Rectal smooth muscle tissue (tissue), 1 donor: Measurements from ENCODE around the gene HDAC4.

Experiments used
- H3K27ac ChIP-seq: one replicate; pipeline ENCODE4 v1.7.0; 2013; ENCODE audit warnings: low read depth, low read length, inconsistent platforms
- H3K27me3 ChIP-seq: one replicate; pipeline ENCODE4 v1.7.0; 2013; ENCODE audit warnings: low read length; ENCODE audit not compliant: control insufficient read depth, insufficient read depth
- H3K36me3 ChIP-seq: one replicate; pipeline ENCODE4 v1.7.0; 2013; ENCODE audit warnings: low read length; ENCODE audit not compliant: control insufficient read depth, insufficient read depth
- H3K4me1 ChIP-seq: one replicate; pipeline ENCODE4 v1.7.0; 2013; ENCODE audit warnings: low read length; ENCODE audit not compliant: control insufficient read depth, insufficient read depth
- H3K4me3 ChIP-seq: one replicate; pipeline ENCODE4 v1.7.0; 2013; ENCODE audit warnings: low read length
- H3K9ac ChIP-seq: one replicate; pipeline ENCODE4 v1.7.0; 2013; ENCODE audit warnings: low read length

Gene HDAC4

DNA sequence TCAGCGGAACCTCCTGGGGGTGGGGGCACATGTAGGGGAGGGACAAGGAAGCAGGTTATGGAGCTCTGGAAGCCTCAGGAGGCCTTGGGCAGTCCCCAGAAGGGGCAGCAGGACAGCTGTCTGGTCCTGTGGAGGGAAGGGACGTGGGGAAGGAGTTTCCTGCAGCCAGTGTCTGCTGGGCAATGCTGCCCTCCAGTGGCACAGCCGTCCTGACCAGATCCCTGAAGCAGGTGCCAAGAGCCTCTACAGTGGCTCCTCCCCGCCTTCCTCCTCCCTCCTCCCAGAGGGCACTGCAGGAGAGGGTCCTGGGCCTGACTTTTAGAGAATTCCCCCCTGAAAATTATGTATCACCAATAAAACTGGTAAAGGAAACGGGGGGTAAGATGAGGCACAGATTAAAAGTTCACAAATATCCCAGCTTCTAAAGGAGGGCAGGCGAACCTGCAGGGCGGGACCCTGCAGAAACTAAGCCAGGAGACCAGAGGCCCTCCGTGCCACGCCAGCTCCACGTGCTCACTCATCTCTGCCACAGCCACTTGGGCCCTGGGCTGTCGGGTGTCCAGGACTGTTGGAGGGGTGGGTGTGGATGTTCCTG is 294.4 kb downstream of the HDAC4 start:
- H3K36me3 ChIP-seq = peaks cover 29% of the 10 kb centered on the region

DNA sequence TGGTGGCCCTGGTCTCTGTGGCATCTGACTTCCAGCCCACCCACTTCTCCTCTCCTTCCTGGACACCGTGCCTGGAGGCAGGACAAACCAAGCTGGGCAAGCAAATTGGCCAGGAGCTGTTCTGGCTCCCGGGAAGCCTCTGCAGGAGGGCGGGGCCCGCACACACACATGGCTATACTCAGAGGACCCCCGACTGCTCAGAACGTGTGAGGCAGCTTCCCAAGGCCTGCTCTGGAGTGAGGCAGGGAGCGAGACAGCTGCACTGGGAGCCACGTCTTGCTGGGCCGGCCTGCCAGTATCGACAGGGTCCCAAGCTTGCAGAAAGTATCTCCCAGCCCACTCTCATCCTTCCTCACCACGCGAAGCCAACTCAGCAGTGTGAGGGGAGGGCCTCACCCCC is 295.6 kb downstream of the HDAC4 start:
- Histone ChIP-seq H3K27me3 (no peaks in the 10 kb centered on the region), H3K4me3 (no peak overlapping the region), H3K4me1 (peaks cover 8% of the 10 kb centered on the region), H3K27ac (no peak overlapping the region), H3K9ac (no peak overlapping the region), H3K36me3 (peaks cover 33% of the 10 kb centered on the region)

More for the DNA sequence above, 294.4 kb downstream of the HDAC4 start:
- no peaks in the 10 kb centered on the region for H3K27me3 ChIP-seq
- peaks cover 16% of the 10 kb centered on the region for H3K4me1 ChIP-seq
- no peak overlapping the region for H3K9ac ChIP-seq
- H3K4me3 ChIP-seq = no peak overlapping the region
- H3K27ac ChIP-seq = no peak overlapping the region

DNA sequence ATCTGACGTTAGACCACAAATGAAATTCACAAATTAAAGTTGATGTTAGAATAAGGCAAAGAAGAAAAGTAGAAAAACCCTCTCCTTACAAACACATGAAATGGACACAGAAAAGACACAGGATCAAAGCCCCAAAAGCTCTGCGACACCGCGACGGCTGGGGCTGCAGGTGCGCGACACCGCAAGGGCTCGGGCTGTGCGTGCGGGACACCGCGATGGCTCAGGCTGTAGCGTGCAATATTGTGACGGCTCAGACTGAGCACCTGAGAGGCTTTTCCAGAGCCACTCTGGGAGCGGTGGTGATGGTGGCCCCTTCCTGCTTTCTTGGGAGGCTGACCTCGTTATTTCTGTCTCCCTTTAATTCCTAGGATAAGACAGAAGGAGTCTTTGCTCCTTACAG is 296.0 kb downstream of the HDAC4 start:
- Histone ChIP-seq H3K9ac (no peak overlapping the region), H3K27me3 (no peaks in the 10 kb centered on the region), H3K4me1 (peaks cover 4% of the 10 kb centered on the region), H3K27ac (no peak overlapping the region), H3K4me3 (no peak overlapping the region), H3K36me3 (peaks cover 35% of the 10 kb centered on the region)

DNA sequence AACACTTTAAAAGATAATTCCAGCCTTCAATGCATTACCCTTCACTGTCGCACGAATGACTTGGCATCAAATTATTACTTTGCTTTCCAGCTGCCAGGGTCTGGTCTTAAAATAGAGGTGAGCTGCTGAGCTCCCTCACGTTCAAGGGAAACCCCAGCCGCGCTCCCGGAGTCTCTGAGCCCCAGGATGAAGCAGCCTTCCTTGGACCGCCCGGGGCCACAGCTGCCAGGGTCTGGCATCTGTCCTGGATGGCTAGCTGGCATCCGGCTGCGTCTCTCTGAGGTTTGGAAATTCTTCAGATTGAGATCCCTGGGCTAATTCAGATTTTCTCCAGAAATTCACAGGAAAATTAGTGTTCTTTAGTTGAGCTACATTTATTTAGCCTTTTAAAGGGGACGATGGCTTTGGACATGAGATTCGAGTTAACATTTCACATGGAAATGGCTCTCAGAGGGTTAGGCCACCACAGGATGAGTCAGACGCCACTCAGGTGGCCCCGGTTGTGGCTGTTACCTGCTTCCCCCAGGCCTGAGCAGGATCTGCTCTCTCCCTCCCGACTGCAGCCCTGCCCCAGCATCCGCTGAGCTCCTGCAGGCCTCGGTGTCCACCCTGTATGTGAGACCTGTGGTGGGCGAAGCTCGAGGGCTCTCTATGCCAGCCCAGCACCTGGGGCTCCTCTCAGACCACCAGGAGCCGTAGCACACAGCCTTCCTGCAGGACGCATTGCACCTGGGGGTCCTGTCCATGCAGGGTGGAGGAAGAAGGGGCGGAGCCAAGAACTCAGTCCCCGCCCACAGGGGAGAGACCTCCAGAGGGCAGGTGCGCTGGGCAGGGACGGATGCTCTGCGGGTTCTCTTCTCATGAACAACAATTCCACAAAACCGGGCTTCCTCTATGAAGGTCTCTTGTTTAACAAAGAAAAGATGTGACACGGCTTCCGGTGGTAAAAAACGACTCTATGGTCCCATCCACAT is 297.4 kb downstream of the HDAC4 start:
- Histone ChIP-seq H3K9ac (no peak overlapping the region), H3K27ac (no peak overlapping the region), H3K4me1 (no peaks in the 10 kb centered on the region), H3K27me3 (no peaks in the 10 kb centered on the region), H3K36me3 (peaks cover 31% of the 10 kb centered on the region), H3K4me3 (no peak overlapping the region)

DNA sequence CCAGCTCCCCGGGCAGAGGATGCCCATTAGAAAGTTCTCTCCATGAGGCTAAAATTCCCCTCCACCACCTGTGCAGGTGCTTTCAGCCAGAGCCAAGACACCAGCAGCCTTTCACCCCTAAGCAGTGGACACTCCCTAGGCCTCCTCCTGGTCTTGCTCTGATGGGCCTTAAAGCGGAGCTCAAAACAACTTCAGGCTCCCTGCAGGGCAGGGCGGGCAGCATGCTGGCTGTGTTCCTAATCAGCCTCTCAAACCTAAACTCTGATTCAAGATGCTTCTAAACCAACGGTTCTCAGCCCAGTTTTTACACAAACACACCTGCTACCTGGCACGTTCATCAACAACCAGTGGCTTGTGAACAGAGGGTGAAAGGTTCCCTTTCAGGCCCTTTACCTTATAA is 298.6 kb downstream of the HDAC4 start:
- peaks cover 31% of the 10 kb centered on the region for H3K36me3 ChIP-seq
- H3K4me1 ChIP-seq = no peaks in the 10 kb centered on the region
- no peak overlapping the region for H3K9ac ChIP-seq
- no peak overlapping the region for H3K4me3 ChIP-seq
- no peaks in the 10 kb centered on the region for H3K27me3 ChIP-seq
- H3K27ac ChIP-seq = no peak overlapping the region

DNA sequence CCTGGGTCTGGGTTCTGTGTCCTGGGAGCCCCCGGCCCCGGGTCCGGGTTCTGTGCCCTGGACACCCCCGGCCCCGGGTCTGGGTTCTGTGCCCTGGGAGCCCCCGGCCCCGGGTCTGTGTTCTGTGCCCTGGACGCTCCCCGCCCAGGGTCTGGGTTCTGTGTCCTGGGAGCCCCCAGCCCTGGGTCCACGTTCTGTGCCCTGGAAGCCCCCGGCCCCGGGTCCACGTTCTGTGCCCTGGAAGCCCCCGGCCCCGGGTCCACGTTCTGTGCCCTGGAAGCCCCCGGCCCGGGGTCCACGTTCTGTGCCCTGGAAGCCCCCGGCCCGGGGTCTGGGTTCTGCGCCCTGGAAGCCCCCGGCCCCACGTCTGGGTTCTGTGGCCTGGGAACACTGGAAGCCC is 299.0 kb downstream of the HDAC4 start:
- Histone ChIP-seq H3K27me3 (no peaks in the 10 kb centered on the region), H3K36me3 (peaks cover 31% of the 10 kb centered on the region)

DNA sequence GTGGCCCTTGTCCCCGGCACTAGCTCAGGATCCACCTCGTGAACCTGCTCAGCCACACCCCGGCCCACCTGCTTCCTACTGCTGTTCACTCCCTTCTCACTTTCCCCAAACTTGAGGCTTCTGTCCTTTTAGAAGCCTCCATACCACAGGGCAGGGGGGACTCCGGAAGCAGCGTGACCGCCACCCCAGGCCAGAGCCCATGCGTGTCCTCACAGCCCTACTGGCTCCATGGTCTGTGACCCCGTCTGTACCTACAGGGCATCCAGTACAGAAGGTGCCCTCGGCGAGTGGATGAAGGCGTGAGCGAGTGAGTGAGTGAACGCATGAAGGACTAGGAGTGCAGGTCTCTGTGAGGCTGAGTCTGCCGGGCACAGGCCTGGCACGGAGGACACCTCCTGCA is 299.7 kb downstream of the HDAC4 start:
- no peaks in the 10 kb centered on the region for H3K27me3 ChIP-seq
- no peak overlapping the region for H3K9ac ChIP-seq
- H3K36me3 ChIP-seq = peaks cover 31% of the 10 kb centered on the region
- H3K4me1 ChIP-seq = no peaks in the 10 kb centered on the region
- H3K4me3 ChIP-seq = no peak overlapping the region
- H3K27ac ChIP-seq = no peak overlapping the region

More for the DNA sequence above, 299.0 kb downstream of the HDAC4 start:
- Histone ChIP-seq H3K4me1 (no peaks in the 10 kb centered on the region), H3K27ac (no peak overlapping the region), H3K4me3 (no peak overlapping the region), H3K9ac (no peak overlapping the region)

DNA sequence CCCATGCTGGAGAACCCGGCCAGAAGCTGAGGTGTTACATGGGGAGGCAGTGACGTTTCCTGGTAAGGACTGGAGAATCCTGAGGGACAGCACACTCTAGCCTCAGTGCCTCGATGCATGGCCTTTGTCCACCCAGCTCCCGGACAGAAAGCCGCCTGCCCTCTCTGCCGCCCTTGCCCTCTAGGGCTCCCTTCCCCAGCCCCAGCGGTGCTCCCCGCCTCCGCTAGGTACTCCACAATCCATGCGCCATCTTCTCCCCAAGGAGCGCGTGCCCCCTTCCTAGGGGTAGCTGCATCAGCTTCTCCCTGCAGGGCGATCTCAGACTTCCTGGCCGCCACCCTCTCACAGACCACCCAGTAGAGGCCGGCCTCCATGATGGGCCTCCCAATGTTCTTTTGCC is 301.3 kb downstream of the HDAC4 start:
- H3K4me1 ChIP-seq = no peaks in the 10 kb centered on the region
- no peak overlapping the region for H3K9ac ChIP-seq
- no peak overlapping the region for H3K27ac ChIP-seq
- H3K36me3 ChIP-seq = peaks cover 25% of the 10 kb centered on the region
- H3K27me3 ChIP-seq = no peaks in the 10 kb centered on the region
- no peak overlapping the region for H3K4me3 ChIP-seq

DNA sequence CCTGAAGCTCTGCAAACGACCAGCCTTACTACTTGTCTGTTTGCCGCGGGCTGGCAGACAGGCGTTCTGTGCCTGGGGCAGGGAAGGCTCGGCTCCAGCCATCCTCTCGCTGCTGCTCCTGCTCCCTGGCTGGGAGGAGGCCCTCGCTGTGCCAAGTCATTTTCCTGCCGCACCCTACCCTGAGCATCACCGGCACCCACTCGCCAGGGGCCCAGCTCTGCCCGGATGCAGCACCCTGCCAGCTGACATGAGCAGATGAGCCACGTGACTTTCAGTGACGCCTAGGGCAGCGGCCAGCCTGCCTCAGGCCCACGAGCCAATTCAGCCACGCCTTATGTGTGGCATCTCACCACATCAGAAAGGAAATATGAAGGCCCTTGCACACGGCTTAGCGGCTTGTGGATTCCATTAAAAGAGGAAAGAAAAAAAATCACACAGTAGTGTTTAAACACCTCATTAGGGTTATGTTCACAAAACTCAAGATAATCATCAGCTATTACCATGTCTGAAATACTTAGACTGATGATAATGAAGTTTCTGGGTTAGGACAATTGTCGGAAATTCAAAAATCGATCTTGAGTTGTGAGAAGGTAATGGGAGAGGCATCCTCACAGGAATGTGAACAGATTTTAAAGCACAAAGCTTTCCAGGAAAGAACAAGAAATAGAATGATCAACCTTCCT is 302.4 kb downstream of the HDAC4 start:
- Histone ChIP-seq H3K36me3 (peaks cover 24% of the 10 kb centered on the region), H3K9ac (no peak overlapping the region), H3K27me3 (no peaks in the 10 kb centered on the region), H3K4me1 (no peaks in the 10 kb centered on the region), H3K4me3 (no peak overlapping the region), H3K27ac (peak overlapping the region; percentile 14)

DNA sequence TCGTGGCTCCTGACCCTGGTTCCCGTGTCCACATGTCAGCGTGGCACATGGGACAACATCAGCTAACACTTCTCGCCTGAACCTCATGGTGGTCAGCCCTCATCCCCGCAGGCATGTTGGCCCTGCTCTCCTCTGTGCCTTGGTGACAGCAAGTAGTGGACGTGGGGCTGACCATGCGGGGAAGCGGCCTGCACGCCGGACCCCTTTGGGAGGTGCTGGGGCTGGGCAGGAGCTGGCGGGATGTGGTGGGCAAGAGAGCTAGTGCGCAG is 303.5 kb downstream of the HDAC4 start:
- H3K27ac ChIP-seq = peak overlapping the region; percentile 32
- peaks cover 15% of the 10 kb centered on the region for H3K36me3 ChIP-seq
- no peaks in the 10 kb centered on the region for H3K4me1 ChIP-seq
- H3K27me3 ChIP-seq = no peaks in the 10 kb centered on the region
- no peak overlapping the region for H3K9ac ChIP-seq
- no peak overlapping the region for H3K4me3 ChIP-seq

DNA sequence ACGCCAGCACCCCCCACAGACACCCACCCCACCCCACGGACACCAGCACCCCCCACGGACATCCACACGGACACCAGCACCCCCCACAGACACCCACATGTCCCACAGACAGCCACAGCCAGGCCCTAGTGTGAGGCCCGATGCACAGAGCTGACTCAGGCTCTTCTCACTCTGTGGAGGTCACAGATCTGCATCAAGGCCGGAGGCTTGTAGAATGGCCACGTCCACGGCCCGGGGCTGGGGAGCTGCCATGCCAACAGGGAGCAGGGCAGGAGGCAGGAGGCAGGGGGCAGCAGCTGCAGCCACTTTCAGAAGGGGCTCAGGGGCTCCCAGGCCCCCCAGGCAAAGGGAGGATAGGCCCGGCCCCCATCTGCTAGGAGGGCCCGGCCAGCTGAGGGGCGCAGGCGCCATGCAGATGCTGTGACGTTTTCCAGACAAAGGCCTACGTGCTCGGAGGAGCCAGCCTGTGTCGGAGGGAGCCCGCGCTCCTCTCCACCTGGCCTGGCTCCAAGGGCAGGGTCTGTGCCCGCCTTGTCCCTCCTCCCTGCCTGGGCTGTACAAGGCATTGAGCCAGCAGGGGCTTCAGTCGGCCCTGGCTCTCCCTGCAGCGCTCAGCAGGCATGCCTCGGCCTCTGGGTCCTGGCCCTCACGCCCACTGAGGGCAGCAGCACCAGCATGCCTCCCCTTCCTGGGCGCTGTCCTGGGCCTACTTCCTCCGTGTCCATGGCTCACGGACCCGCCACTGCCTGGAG is 304.0 kb downstream of the HDAC4 start:
- H3K27me3 ChIP-seq = no peaks in the 10 kb centered on the region
- H3K4me3 ChIP-seq = no peak overlapping the region
- no peak overlapping the region for H3K9ac ChIP-seq
- H3K4me1 ChIP-seq = no peaks in the 10 kb centered on the region
- peaks cover 12% of the 10 kb centered on the region for H3K36me3 ChIP-seq
- peak overlapping the region; percentile 32 for H3K27ac ChIP-seq

DNA sequence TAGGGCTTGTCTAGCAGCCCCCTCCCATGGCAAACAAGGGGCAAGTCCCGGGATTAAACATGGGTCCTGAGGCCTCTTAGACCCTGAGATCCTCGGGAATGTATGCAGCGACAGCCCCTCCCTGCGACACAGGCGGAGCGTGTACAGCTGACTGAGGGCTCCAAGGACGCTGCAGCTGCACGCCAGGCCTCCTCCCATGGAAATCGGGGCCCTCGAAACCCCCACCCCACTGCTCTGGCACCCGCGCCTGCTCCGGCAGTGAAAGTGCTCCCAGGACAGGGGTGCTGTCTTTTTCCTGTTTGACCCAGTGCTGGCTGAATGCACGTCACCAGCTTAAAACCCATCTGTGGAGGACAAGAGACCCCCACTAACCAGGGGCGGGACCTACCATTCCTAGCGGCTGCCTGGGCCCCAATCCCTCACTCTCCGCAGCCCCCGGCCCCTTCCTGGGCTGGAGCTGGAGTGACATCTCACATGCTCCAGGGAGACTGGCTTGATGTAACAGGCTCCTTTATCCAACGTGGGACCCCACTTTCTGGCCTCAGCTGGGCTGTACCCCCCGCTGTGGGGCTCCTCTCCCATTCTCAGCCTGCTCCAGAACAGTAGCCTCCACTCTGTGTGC is 305.2 kb downstream of the HDAC4 start:
- H3K36me3 ChIP-seq = peaks cover 11% of the 10 kb centered on the region
- H3K4me1 ChIP-seq = no peaks in the 10 kb centered on the region
- no peak overlapping the region for H3K4me3 ChIP-seq
- H3K27ac ChIP-seq = no peak overlapping the region
- H3K9ac ChIP-seq = no peak overlapping the region
- no peaks in the 10 kb centered on the region for H3K27me3 ChIP-seq
